Eye (tissue), 1 donor: ENCODE measurements around the gene SH3RF3.
"Not testable (repeated sequence)": the region's sequence is repeated elsewhere in the genome, so short reads cannot be mapped to it uniquely, and the experiment has no call there.

Experiments
- DNase-seq: peaks from one replicate; pipeline ENCODE4 v3.0.0-alpha.2; 2015

The SH3RF3 gene

DNA sequence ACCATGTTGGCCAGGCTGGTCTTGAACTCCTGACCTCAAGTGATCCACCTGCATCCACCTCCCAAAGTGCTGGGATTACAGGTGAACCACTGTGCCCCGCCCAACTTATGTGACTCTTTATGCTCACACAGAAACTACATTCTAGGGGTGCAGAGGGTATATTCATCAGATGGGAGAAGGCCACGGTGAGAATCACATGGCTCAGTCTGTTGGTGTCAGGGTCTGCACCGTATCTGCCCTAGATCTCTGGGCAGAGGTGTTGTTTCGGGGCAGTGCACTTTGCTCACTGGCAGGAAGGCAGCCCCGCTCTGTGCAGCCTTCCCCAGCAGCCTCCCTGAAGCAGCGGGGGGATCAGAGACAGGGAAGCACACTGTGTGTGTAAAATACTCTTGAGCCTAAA, 76.4 kb downstream of the SH3RF3 start:
- DNase-seq = no peak

- DNase-seq = no peak
Measured at GRCh38 chr2:109206569-109207146, 77.7 kb downstream of the SH3RF3 start.

GRCh38 chr2:109207176-109207575, 78.2 kb downstream of the SH3RF3 start:
- peak; percentile 37 for DNase-seq

DNA sequence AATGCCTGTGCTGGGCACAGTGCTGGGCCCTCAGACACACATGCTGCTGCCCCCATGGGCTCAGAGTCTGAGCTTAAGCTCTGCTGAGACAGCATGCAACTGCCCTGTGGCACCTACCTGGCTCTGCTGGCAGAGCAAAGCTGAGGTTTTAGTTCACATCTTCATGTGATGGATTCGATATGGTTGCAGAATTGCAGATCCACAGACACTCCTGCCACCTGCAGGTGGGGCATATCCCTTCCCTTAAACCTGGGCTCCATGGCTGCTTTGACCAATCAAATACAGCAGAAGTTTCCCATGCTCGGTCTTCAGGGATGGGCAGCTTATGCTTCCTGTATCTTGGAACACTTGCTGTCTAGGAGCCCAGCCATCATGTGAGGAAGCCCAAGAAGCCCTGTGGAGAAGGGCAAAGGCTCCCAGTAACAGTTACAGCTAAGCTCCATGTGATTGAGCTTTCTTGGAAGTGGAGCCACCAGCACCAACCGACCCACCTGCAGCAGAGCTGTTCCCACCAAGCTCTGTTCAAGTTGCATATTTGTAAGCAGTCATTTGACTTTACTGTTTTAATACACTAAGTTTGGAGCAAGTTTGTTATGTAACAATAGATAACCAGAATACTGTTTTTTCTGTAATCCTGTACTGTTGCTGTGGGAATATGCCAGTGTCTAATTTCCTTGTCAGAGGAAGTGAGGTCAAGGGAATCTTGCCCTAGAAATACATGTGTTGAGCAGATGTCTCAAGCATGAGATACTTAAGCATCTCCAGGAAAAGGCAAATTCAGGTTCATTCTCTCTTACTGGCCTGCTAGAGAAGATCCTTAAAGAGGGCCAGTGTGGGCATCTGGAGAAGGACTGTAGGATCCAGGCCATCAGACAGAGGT, 79.3 kb downstream of the SH3RF3 start:
- DNase-seq = no peak

- DNase-seq = no peak
Measured at GRCh38 chr2:109208951-109209335, 79.9 kb downstream of the SH3RF3 start.

- DNase-seq = no peak
Measured at GRCh38 chr2:109209412-109209811, 80.4 kb downstream of the SH3RF3 start.

- DNase-seq = no peak
Measured at GRCh38 chr2:109209941-109210340, 80.9 kb downstream of the SH3RF3 start.

DNA sequence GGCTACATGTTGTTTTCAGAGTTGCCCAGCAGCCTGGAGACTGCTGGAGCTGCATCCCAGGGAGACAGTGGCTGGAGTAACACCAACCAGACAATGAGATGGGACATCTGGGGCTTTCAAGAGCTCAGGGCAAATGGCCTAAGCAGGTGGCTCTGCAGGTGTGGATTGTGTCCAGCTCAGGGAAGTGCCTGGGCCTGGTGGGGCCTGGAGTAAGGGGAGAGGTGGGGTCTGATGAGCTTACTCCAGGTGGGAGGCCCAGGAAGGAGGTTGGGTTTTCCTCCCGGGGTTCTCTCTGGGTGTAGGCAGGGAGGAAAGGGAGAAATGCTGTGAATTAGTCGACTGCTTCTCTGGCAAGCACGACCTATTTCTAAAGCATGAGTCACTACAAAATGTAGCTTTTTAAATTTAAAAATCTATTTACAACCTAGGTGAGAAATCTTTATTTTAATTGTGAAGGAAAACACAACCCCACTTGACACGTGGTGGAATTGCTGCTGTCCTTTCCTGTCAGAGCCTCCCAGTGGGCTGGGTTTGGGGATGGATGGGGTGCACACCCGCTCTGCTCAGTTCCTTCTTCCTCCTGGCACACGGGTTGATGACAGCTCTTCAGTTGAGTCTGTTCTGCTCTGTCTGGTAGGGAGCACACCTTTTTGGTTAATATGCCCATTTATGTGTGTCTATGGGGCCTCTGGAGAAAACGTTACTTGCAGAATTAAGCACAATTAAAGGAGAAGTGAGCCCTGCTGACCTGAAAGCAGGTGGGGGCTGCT, 81.6 kb downstream of the SH3RF3 start:
- no peak for DNase-seq

DNA sequence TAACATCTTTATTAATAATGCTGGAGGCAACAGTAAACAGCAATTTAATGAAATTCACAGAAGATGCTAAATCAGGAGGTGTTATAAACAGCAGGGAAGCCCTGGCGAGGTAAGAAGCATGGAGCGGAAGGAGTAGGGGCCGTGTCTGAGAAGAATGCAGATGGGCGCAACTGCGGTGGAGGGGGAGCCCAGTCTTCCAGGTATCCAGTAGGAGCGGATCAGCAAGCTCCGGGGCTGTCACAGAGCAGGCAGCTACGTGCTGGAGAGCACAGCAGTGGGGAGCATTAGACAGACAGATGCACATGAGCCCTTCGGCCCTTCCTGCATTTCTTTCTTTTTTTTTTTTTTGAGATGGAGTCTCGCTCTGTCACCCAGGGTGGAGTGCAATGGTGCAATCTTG, 82.3 kb downstream of the SH3RF3 start:
- no peak for DNase-seq

DNA sequence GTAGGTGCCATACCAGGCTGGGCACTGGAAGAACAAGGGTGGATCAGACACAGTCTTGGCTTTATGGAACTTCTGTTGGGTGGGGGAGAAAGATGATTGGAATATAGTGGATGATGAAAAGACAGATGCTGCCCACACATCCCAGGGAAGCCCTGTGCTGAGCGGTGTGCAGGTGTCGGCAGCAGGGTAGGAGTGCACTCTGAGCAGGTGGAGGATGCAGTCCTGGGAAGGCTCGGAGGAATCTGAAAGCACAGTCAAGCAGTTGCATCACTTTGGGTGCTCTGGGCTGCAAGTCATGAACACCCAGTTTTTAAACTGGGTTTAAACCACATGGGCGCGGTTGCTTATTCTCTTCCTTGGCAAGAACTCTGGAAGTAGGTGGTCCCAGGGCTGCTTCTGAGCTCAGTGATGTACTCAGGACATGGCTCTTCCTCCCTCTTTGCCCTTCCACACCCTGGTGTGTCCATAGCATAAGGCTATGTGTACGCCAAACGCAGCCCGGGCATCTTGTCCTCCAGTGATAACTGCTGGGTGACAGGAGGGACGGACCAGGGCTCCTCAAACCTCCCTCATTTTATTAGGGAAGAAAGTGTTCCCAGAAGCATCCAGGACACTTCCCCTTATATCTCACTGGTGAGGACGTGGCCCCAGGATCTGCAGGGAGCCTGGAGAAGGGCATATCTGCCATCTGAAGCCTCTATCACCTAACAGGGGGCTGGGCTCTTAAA, 84.0 kb downstream of the SH3RF3 start:
- DNase-seq = no peak

DNA sequence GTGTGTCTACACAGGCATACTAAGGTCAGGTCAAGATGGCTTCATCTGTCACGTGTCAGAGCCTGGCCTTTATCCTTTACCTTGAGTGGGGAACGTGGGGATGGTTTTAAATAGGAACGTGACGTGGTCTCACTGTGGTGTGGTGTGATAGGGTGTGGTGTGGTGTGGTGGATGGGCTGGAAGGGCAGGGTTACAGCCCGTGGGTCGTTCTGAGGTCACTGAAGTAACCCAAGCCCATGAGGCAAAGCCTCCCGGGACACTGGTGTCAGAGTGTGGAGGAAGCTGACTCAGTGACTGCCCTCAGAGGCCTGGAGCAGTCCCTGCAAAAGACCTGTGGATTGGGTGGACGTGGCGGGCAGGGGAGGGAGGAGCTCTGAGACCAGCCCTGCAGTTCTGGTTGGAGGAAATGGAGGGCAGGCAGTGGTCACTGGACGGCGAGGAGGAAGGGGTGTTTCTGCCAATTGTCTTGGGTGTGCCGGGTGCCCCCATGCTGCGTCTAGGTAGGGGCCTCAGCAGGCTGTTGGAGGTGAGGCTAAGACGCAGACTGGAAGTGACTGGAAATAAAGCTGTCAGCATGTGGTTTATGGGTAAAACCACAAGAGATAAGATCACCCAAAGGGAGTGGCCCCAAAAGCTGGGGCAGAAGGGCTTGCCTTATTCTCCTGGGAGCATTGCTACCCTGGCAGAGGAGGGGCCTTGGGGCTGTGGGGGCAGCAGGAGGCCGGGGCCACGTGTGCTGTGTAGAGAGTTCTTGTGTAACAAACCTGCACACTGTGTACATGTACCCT, 84.8 kb downstream of the SH3RF3 start:
- DNase-seq = no peak

- DNase-seq = no peak
Measured at GRCh38 chr2:109214651-109215371, 85.8 kb downstream of the SH3RF3 start.

GRCh38 chr2:109215866-109216265, 86.9 kb downstream of the SH3RF3 start:
- DNase-seq = no peak

- DNase-seq = no peak
Measured at GRCh38 chr2:109216332-109216731, 87.3 kb downstream of the SH3RF3 start.

DNA sequence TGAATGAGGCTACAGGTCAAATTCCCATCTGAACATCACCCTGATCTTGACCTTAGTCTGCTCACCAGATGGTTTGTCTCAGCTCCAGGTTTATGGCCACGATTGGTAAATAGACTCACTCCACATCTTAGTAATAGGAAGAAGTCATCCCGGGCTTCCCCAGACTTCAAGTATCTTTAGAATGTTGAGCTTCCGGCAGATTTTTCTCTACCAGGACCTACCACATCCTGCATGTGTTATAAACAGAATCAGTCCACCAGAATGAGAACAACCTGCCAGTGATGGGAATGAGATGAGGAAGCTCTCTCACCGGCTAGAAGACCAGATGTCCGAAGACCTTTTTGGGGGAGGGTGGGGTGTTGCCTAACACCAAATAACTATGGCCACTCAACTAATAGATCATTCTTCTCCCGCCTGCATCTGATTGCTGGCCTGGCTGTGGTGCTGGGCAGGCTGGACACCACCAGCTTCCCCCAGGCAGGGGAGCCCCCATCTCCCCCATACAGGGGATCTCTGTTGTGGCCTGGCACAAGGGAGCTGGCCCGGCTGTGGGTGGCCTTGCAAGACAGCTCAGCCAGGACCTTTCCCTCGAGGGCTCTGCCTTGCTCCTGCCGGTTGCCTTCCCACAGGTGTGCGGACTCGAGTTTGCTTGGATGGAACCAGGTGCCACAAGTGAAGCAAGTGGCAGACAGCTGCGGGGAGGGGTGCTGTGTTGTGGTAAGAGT, 88.5 kb downstream of the SH3RF3 start:
- DNase-seq = no peak

GRCh38 chr2:109218087-109218791, 89.2 kb downstream of the SH3RF3 start:
- DNase-seq = no peak

DNA sequence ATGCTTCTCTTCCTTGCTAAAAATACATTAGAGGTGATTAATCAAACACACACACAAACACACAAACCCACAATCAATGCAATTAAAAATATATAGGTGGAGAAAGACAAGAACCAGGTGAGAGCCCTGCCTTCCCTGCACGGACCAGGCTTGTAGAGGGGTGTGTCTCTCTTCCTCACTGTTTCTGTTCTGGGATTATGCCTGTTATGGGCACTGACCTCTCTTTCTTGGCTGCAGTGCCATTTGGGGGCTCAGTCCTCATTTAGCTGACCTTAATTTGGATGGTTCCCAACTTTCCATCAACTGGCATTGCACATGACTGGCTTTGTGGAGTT, 89.8 kb downstream of the SH3RF3 start:
- no peak for DNase-seq

- DNase-seq = no peak
Measured at GRCh38 chr2:109220860-109221259, 91.9 kb downstream of the SH3RF3 start.

DNA sequence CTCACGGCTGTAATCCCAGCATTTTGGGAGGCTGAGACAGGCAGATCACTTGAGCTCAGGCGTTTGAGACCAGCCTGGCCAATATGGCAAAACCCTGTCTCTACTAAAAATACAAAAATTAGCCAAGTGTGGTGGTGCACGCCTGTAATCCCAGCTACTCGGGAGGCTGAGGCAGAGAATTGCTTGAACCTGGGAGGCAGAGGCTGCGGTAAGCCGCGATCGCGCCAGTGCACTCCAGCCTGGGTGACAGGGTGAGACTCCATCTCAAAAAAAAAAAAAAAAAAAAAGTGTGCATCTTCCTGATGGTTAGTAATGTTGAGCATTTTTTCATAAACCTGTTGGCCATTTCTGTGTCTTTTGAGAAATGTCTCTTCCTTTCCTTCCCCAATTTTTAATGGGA, 92.3 kb downstream of the SH3RF3 start:
- not testable (repeated sequence) for DNase-seq

DNA sequence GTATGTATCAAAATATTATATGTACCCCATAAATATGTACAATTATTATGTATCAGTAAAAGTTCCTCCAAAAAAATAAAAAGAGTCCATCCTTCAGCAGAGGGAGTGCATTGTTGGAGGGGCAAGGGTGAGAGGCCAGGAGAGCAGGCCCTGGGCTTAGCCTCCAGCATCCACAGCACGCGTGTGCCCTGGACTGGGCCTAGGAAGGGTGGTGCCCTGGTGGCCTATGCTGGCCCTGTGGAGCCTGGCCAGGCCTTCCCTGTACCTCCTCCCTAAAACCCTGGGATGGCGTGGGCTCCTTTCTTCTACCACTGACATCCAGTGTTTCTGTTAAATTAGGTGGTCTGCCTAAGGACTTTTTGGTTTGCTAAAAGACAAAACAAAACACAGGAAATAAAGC, 93.4 kb downstream of the SH3RF3 start:
- DNase-seq = no peak
